Measurements from ENCODE around the gene DVL1. TPM values are rescaled to one million over a fixed set of nuclear protein-coding genes. Genes with fewer than 3 reads are reported as not detected.
A peak's percentile ranks its signal among the peaks of the same experiment; 100 is the strongest.

Gene DVL1
- total and polyA plus RNA-seq, 2 of the 13 experiments (the other 11 are each of a cell fraction or from before 2014, with no cell fraction given): 30.8 to 60.4 TPM

DNA sequence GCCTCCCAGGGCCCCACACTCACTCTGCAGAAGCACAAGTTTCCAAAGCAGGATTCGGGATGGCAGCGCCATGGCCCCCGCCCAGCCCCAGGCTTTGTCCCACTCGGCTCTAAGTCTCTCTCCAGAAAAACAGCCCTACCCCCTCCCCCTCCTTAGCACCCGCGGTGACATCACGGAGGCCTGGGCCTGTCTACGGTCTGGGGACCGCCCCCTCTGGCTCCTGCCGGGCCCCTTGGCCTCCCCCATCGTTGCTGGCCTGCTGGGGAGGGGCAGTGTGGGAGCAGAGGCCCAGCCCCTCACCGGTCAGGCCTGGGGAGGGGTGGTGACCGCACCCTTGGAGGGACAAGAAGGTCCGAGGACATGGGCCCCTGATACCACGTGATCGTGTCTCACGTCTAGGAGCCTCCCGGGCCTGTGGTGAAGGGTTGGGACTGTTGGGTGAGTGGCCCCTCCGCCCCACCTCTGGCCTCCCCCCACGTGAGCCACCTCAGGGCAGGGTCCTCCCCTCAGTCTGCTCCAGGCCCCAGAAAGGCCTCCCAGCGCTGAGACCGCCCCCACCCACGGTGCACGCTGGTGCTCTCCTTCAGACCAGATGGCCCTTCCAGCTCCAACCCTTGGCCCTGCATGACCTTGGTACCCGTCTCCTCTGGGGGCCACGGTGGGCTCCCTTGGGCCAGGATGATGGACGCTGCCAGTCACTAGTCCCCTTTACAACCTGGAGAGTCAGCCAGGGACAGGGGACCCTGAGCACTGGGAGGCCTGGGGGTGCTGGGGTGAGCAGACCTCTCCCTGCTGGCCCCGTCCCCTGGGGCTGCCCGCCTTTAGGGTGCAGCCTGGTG lies 9.4 kb upstream of the DVL1 start, which contains the start of gene MXRA8 (continued):
- no peak for TF ChIP-seq ZBTB37 (CRISPR knock-in tag; IDR thresholded peaks at IDR 0.05)
- TF ChIP-seq ZIK1 (CRISPR knock-in tag; IDR thresholded peaks at IDR 0.05; ENCODE audit: borderline replicate concordance, low read depth): no peak
- no peak for TF ChIP-seq RNF2 (conservative IDR thresholded peaks at IDR 0.05; ENCODE audit: low read depth)
- no peak for TF ChIP-seq TERF1 (CRISPR knock-in tag; IDR thresholded peaks at IDR 0.05)
- TF ChIP-seq, protein P1, sequence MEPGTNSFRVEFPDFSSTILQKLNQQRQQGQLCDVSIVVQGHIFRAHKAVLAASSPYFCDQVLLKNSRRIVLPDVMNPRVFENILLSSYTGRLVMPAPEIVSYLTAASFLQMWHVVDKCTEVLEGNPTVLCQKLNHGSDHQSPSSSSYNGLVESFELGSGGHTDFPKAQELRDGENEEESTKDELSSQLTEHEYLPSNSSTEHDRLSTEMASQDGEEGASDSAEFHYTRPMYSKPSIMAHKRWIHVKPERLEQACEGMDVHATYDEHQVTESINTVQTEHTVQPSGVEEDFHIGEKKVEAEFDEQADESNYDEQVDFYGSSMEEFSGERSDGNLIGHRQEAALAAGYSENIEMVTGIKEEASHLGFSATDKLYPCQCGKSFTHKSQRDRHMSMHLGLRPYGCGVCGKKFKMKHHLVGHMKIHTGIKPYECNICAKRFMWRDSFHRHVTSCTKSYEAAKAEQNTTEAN (CRISPR knock-in tag; conservative IDR thresholded peaks at IDR 0.05): 0 out of 2 replicates have a peak, but pooled peaks have one; percentile 20
- TF ChIP-seq RNF219 (CRISPR knock-in tag; IDR thresholded peaks at IDR 0.05): no peak
- no peak for TF ChIP-seq ZNF768 (CRISPR knock-in tag; IDR thresholded peaks at IDR 0.05)
- TF ChIP-seq ELF3 (CRISPR knock-in tag; IDR thresholded peaks at IDR 0.05): no peak
- TF ChIP-seq ZFX (CRISPR knock-in tag; IDR thresholded peaks at IDR 0.05; ENCODE audit: low read depth): peak; percentile 86
- TF ChIP-seq SYNCRIP (IDR thresholded peaks at IDR 0.05; ENCODE audit: insufficient read depth, low read depth, low read length): no peak
- no peak for TF ChIP-seq ZNF143 (CRISPR knock-in tag; IDR thresholded peaks at IDR 0.05)
- TF ChIP-seq ZNF776 (CRISPR knock-in tag; IDR thresholded peaks at IDR 0.05): peak; percentile 65; the same call in 1 of the 2 replicates
- no peak for TF ChIP-seq ZNF251 (CRISPR knock-in tag; IDR thresholded peaks at IDR 0.05)
- TF ChIP-seq SMAD9 (CRISPR knock-in tag; IDR thresholded peaks at IDR 0.05): no peak
- no peak for TF ChIP-seq SNAPC5 (CRISPR knock-in tag; IDR thresholded peaks at IDR 0.05; ENCODE audit: borderline replicate concordance)
- no peak for TF ChIP-seq HMGXB3 (CRISPR knock-in tag; IDR thresholded peaks at IDR 0.05; ENCODE audit: borderline replicate concordance)

All from HepG2 (cell line).